ENCODE data around the gene UQCC5.
"Not testable (repeated sequence)": the region's sequence is repeated elsewhere in the genome, so short reads cannot be mapped to it uniquely, and the experiment has no call there.

Gene UQCC5

GRCh38 chr3:52523386-52524257 lies 12.8 kb upstream of the UQCC5 start:
- no peak for DNase-seq (ENCODE audit: low spot score)

GRCh38 chr3:52524258-52524751 lies 12.1 kb upstream of the UQCC5 start:
- DNase-seq (ENCODE audit: low spot score): no peak

GRCh38 chr3:52524752-52525679 lies 11.4 kb upstream of the UQCC5 start:
- DNase-seq (ENCODE audit: low spot score): no peak

GRCh38 chr3:52525680-52526561 lies 10.5 kb upstream of the UQCC5 start:
- DNase-seq (ENCODE audit: low spot score): no peak

- DNase-seq (ENCODE audit: low spot score): not testable (repeated sequence)
Observed at GRCh38 chr3:52526671-52527038, 9.8 kb upstream of the UQCC5 start.

- no peak for DNase-seq (ENCODE audit: low spot score)
Observed at GRCh38 chr3:52527039-52527731, 9.2 kb upstream of the UQCC5 start.

GRCh38 chr3:52527732-52528585 lies 8.4 kb upstream of the UQCC5 start:
- DNase-seq (ENCODE audit: low spot score): no peak

GRCh38 chr3:52528586-52529375 lies 7.6 kb upstream of the UQCC5 start:
- DNase-seq (ENCODE audit: low spot score): no peak

GRCh38 chr3:52529376-52530333 lies 6.8 kb upstream of the UQCC5 start:
- DNase-seq (ENCODE audit: low spot score): no peak

- no peak for DNase-seq (ENCODE audit: low spot score)
Observed at GRCh38 chr3:52530918-52531826, 5.2 kb upstream of the UQCC5 start.

GRCh38 chr3:52531860-52532516 lies 4.4 kb upstream of the UQCC5 start:
- no peak for DNase-seq (ENCODE audit: low spot score)

GRCh38 chr3:52532517-52532837 lies 3.9 kb upstream of the UQCC5 start:
- DNase-seq (ENCODE audit: low spot score): no peak

GRCh38 chr3:52532838-52533622 lies 3.4 kb upstream of the UQCC5 start:
- no peak for DNase-seq (ENCODE audit: low spot score)

GRCh38 chr3:52533623-52534280 lies 2.7 kb upstream of the UQCC5 start, which contains the start of gene NT5DC2:
Gene NT5DC2 (minus strand): TSS chr3:52533857. CDS start chr3:52533737, 120 bp downstream.
- peak; percentile 57 for DNase-seq (ENCODE audit: low spot score)

Measured in hematopoietic multipotent progenitor cell treated with erythropoietin and hydrocortisone succinate and interleukin-3 and kit ligand, for 17 days (in vitro differentiated cells).